GM18505 (cell line): ENCODE data around the gene EXOC3L1.
A peak's percentile ranks its signal among the peaks of the same experiment; 100 is the strongest.

Experiments used
- ATAC-seq: cut with Tn5 transposase; IDR thresholded peaks from one replicate; pipeline ENCODE4 v1.9.1; 2021; ENCODE audit not compliant: unreplicated experiment
- POLR2A ChIP-seq: IDR thresholded peaks from 4 replicates; pipeline ENCODE4 v1.6.1; 2011; ENCODE audit warnings: borderline replicate concordance; ENCODE audit not compliant: insufficient read depth, insufficient read length; ENCODE audit errors: extremely low read depth

The EXOC3L1 gene

DNA sequence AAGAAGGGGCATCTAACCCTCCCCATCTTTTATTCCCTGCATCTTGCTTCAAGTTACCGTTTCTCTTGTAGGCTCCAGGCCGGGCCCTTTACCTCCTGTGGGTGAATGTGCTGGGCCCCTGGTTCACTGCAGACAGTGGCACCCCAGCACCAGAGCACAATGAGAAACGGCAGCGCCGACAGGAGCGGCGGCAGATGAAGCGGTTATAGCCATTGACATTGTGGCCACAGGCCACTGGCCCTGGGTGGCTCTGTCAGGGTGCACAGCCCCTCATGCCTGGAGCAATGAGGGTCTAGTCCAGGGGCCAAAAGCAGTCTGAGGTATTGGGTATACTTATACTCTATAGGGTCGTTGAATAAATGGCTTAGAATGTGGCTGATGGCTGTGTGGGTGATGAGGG lies 39.0 kb upstream of the EXOC3L1 start:
- ATAC-seq, result no peak
- no peak for TF ChIP-seq POLR2A

DNA sequence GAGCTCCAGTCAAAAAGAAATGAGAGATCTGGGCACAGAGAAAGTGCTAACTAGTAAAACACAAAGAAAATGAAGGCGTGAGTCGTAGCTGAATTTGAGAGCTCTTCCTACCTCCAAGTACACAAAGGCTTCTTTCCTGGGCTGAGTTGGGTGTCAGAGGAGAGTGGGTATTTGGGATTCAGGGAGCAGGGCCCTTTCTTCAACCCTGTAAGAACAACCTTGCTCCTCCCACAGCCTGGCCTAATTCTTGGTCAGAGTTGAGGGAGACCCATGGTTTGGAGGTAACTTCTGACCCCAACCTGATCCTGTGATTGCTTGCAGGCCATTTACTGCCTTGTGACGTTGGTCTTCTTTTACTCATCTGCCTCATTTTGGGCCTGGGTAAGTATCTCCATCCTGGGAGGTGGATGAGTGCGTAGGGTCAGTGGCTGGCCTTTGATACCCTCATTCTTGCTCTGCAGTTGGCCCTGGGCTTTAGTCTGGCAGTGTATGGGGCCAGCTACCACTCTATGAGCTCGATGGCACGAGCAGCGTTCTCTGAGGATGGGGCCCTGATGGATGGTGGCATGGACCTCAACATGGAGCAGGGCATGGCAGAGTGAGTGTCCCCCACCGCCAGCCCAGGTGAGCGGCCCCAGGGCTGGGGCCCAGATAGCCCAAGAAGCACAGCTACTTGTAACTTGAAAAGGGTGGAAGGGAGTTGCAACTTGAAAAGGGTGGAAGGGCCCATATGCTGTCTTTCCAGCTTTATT lies 38.3 kb upstream of the EXOC3L1 start:
- no peak for ATAC-seq
- no peak for TF ChIP-seq POLR2A

DNA sequence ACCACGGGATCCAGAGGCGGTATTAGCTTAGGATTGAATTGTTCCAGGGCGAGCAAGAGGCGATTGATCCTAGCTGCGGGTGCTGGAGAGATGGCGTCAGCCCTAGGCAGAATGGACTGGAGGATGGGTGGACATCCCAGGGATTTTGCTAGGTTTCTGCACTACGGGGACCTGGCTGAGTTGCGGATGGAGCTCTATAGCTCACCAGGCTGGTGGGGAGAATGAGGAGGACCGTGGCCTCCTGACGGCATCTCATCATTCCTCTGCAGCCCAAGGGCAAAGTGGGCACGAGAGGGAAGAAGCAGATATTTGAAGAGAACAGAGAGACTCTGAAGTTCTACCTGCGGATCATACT lies 37.6 kb upstream of the EXOC3L1 start:
- no peak for TF ChIP-seq POLR2A
- no peak for ATAC-seq

DNA sequence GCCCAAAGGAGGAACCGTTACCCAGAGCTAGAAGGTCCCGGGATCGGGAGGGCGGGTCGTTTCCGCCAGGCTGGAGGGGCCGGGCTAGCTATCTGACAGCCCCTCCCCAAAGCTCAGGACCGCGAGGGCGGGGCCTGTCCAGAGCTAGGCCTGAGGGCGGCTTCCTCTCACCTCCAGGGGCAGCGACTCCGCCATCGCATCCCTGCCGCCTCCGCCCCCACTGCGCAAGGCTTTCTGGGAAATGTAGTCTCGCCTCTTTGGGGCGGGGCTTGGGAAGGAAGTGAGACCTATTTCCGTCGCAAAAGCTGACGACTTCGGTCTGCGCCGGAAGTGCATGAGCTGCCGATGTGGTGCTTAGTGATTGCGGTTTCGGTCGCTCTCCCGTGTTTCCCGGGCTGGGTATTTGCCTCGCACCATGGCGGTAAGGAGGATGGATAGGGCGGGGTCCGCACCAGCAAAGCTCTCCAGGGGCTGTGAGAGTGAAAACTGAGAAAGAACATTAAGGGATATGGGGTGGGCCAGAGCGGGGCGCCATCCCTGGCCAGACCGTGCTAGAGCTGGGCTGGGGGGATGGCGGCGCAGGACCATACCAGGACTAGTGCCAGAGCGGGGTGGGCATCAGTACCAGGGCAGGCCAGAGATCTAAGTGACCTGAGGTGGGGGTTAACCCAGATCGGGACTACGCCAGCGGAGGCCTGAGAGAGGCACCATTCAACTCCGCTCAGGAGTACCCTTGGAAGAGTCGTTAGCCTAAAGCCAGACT lies 37.0 kb upstream of the EXOC3L1 start, which contains the start of gene TMEM208:
TMEM208 (plus strand) TSS at position 327 of the 763 bp plus-strand sequence; CDS start at position 416, 89 bp downstream.
- TF ChIP-seq POLR2A, result peak; percentile 74
- peak; percentile 91 for ATAC-seq

DNA sequence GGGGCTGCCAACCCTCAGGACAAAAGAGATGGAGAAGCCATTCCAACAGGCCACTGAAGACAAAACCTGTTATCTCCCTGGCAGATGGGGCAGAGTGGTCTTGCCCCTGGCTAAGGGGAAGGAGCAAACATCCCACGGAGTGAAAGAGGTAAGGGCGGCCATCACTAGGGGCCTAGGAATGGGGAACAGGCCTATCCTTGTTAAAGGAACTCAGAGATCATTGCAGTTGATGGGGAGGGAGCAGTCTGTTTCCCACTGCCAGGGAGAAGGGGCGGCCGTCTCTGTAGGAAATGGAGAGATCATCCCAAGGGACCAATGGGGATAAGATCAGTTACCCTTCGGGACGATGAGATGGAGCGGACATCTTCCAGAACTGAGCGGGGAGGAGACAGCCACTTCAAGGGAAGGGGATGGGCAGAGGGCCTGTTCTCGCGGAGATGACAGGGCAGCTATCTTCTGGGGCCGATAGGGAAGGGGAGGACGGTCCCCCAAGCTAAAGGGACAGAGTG lies 36.4 kb upstream of the EXOC3L1 start:
- no peak for TF ChIP-seq POLR2A
- no peak for ATAC-seq

DNA sequence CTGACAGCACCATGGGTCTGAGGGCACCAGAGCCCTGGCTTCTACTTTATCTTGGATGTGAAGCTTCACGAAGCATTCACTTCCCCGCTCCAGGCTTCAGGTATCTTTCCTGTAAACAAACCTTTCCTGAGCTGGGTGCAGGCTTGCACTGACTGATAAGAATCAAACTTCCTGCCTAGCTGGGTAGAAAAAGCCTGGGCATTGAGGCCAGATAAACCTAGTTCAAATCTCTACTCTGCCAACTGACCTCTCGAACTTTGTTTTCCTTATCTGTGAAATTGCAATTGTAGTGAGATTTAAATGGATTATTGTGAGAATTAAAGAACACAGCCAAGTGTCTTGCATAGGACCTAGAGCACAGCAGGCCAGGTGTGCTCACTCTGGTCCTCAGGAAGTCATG lies 34.1 kb upstream of the EXOC3L1 start:
- TF ChIP-seq POLR2A, result no peak
- no peak for ATAC-seq

DNA sequence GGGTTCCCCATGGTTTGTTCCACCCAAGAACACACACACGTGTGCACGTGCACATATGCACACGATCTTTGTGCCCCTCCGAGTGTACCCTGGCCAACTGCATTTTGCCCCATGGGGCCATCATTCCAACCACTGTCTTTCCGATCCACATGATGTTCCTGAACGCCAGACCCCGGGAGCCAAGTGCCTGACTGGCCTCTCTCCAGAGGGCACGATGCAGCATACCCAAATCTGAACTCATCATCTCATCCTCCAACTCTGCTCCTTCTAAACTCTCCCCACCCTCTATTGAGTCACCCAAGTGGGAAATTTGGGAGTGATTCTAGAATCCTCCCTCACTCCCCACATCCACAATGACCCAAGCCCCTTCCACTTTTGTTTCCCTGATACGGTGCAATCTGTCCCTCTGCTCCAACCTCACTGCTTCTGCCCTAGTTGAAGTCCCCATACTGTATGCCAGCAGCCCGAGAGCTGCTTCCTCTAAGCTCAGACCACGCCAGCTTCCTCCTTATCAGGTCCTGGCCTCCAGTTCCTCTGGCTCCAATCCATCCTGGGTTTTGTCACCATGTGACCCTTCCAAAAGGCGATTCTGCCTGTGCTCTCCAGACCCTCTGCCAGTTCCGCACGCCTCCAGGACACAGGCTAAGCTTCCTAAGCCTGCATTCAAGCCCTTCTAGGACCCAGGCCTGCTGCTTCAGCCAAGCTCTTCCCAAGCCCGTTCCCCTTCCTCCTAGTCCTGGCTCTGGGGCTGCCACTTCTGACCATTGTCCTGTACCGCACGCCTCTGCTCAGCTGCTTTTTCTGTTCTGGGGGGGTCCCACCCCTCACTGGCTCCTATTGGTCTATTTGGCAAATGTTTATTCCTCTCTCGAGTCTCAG lies 26.9 kb upstream of the EXOC3L1 start:
- TF ChIP-seq POLR2A, result no peak
- ATAC-seq, result no peak

DNA sequence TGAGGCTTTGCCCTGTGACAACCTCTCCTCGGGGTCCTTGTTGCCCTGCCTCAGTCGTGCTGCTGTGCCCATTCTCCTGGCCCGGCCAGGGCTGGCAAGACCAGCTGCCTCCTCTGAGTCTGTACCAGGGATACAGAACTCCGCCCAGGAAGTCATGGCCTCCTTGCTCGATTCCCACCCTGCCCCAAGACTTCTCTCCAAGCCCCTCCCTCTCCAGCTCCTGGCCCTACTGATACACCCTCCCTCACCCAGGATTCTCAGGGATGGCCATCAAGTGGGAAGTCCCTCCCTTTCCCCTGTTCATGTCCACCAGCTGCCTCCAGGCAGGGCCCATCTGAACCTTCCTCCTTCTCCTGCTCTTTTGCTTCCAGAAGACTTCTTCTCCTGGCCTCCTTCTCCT lies 25.8 kb upstream of the EXOC3L1 start:
- TF ChIP-seq POLR2A, result no peak
- ATAC-seq, result no peak

DNA sequence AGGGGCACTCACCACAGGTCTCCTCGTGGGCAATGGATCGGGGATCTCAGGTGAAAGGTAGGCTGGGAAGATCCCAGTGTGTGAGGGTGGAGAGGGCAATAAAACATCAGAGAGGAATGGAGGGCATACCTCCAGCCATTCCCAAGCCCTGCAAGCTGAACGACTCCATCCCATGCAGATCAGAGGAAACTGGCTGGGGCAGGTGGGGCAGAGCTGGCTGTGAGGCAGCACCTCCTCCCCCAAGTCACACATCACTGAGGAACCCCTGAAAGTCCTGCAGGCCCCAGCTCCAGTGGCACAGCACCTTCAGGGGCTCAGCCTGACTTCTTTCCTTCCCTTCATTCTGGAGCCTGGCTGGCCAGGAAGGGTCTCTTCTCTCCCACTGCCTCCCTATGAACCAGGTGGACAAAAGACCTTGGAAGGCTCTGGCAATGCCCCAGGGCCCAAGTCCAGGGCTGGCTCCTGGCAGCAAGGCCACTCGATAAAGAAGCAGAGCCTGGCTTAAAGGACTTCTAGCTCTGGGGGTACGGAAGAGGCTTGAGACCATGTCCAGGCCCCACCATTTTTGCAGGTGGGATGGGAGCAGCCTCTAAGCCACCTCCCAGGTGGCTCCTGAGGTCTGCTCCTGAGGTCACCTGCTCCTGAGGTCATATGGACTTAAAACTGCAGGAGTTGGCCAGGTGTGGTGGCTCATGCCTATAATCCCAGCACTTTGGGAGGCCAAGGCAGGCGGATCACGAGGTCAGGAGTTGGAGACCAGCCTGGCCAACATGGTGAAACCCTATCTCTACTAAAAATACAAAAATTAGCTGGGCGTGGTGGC lies 23.5 kb upstream of the EXOC3L1 start:
- no peak for ATAC-seq
- no peak for TF ChIP-seq POLR2A

DNA sequence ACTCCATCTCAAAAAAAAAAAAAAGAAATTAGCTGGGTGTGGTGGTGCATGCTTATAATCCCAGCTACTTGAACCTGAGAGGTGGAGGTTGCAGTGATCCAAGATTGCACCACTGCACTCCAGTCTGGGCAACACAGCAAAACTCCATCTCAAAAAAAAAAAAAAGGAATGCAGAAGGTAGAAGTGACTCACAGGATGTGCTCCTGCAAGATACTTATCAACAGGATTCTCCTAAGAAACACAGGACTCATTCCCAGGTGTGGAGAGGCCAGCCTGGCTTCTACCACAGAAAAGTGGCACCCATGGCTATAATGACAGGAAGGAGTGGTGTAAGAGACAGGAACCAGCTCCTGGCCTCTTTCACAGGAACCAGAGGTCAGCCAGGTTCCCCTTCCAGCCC lies 22.8 kb upstream of the EXOC3L1 start:
- TF ChIP-seq POLR2A, result no peak
- no peak for ATAC-seq

DNA sequence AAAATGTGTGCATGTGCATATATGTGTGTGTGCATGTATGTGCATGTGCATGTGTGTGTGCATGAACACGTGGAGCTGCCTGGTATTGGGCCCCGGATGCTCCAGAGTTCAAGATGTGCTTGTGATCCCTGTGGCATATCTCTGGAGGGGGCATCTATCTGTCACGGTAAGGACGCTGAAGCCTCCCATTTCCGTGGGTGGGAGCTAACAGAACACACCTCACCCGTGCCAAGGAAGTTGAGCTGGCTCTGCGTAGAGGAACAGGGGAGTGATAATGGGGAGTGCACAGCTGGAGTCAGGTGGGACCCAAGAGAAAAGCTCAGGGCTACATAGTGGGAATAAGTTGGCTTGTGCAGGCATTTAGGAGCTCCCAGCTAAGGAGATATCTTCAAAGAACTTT lies 21.7 kb upstream of the EXOC3L1 start:
- no peak for TF ChIP-seq POLR2A
- no peak for ATAC-seq

DNA sequence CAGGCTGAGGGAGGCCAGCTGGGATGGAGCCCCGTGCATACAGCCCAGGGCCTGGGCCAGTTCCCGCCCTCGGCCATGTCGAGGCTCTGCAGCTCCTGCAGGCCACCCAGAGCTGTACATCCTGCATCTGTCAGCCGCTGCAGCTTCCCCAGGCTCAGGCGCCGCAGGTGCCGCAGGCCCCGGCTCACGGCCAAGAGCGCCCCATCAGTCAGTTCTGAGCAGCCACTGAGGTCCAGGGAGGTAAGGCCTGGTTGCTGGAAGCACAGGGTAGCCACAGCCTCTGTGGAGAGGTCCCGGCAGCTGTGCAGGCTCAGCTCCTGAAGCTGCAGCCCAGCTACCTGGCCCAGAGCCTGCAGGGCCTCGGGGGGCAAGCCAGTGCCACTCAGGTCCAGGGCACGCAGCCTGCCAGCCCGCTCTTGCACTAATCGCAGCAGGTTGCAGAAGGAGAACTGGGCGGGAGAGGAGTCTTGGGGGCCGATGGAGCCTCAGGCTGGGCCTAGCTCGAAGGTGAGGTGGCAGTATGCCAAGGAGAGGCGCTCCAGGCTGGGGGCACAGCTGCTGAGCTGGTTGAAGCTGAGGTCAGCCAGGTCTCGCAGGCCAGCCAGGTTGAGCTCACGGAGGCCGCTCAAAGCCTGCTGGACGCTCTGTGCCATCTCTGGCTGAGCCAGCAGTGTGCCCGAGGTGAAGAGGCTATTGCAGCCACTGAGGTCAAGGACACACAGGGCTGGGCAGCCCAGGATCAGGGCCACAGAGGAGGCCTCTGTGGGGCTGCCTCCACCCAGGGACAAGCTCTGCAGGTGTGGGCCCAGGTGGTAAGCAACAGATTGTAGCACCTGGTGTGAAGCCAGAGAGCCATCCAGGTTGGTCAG lies 20.4 kb upstream of the EXOC3L1 start:
- ATAC-seq, result no peak
- no peak for TF ChIP-seq POLR2A

DNA sequence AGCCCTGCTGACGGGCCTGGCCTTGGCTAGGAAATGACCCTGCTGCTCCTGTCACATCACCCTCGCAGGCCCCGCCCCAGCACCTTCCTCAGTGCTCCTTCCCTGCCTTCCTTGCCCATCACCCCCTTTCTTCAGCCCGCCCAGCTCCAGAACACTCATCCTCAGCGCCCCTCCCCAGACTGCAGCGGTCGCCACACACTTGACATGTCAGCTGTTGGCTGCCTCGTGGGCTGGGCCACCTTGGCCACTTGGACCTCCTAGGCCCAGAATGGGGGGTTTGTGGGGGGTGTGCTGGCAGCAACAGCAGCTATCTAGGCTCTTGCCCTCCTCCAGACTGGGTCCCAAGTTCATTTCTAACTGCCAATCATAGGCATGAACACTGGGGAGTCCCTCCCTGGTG lies 19.6 kb upstream of the EXOC3L1 start:
- no peak for TF ChIP-seq POLR2A

More for the DNA sequence above, 19.6 kb upstream of the EXOC3L1 start:
- no peak for ATAC-seq
